Neuronal stem cell (in vitro differentiated cells): ENCODE measurements around the gene PACSIN3.

Experiments
- DNase-seq: peaks from one replicate; pipeline ENCODE4 v3.0.0-alpha.2; 2013; ENCODE audit warnings: low spot score
- H2AFZ ChIP-seq: one replicate; pipeline ENCODE4 v1.6.1; 2013; ENCODE audit warnings: mild to moderate bottlenecking, low read length, inconsistent platforms
- H2AK5ac ChIP-seq: 2 replicates; pipeline ENCODE4 v1.6.1; 2013; ENCODE audit warnings: low read depth, mild to moderate bottlenecking, inconsistent platforms, low read length, moderate library complexity, mixed read lengths
- H2BK120ac ChIP-seq: 2 replicates; pipeline ENCODE4 v1.6.1; 2013; ENCODE audit warnings: low read depth, mild to moderate bottlenecking, inconsistent platforms, low read length, moderate library complexity, mixed read lengths
- H2BK12ac ChIP-seq: one replicate; pipeline ENCODE4 v1.6.1; 2013; ENCODE audit warnings: low read length, inconsistent platforms
- H2BK15ac ChIP-seq: 2 replicates; pipeline ENCODE4 v1.6.1; 2013; ENCODE audit warnings: mild to moderate bottlenecking, low read length, inconsistent platforms, mixed read lengths
- H2BK5ac ChIP-seq: one replicate; pipeline ENCODE4 v1.6.1; 2013; ENCODE audit warnings: inconsistent platforms, mild to moderate bottlenecking, low read length, moderate library complexity
- H3K14ac ChIP-seq: one replicate; pipeline ENCODE4 v1.6.1; 2013; ENCODE audit warnings: low read length, inconsistent platforms
- H3K18ac ChIP-seq: 2 replicates; pipeline ENCODE4 v1.6.1; 2013; ENCODE audit warnings: low read length, inconsistent platforms
- H3K23ac ChIP-seq: 2 replicates; pipeline ENCODE4 v1.6.1; 2013; ENCODE audit warnings: low read depth, mild to moderate bottlenecking, mixed read lengths, low read length, inconsistent platforms; ENCODE audit not compliant: poor library complexity
- H3K27ac ChIP-seq: replicated peaks from 3 replicates; pipeline ENCODE4 v1.5.1; 2013; ENCODE audit warnings: low read length, inconsistent platforms
- H3K27me3 ChIP-seq, 3 experiments: 2 replicates each; pipeline ENCODE4 v1.6.1; 2013; ENCODE audit warnings: low read length in 3 of 3, mild to moderate bottlenecking in 2 of 3, inconsistent platforms in 1 of 3, low read depth in 1 of 3, mixed read lengths in 1 of 3, moderate library complexity in 1 of 3; ENCODE audit not compliant: control insufficient read depth in 3 of 3, insufficient read depth in 3 of 3
- H3K36me3 ChIP-seq, 2 donors: replicated peaks in 1 of 2; 2 replicates each; pipeline ENCODE4 v1.6.1; 2013; ENCODE audit warnings: low read length in 2 of 2; ENCODE audit not compliant: control insufficient read depth in 2 of 2, insufficient read depth in 2 of 2
- H3K4ac ChIP-seq: 2 replicates; pipeline ENCODE4 v1.6.1; 2013; ENCODE audit warnings: inconsistent platforms, mild to moderate bottlenecking, low read length, moderate library complexity
- H3K4me1 ChIP-seq, 2 donors: 1 replicate in 1 of 2; 2 replicates in 1 of 2; pipeline ENCODE4 v1.6.1; 2013; ENCODE audit warnings: low read length in 2 of 2, low read depth in 1 of 2; ENCODE audit not compliant: control insufficient read depth in 2 of 2, insufficient read depth in 1 of 2
- H3K4me2 ChIP-seq: one replicate; pipeline ENCODE4 v1.6.1; 2013; ENCODE audit warnings: mild to moderate bottlenecking, low read length, inconsistent platforms; ENCODE audit not compliant: insufficient read depth, poor library complexity, severe bottlenecking
- H3K4me3 ChIP-seq, 2 donors: 2 replicates each; pipeline ENCODE4 v1.5.1; 2013; ENCODE audit warnings: low read length in 2 of 2, mild to moderate bottlenecking in 2 of 2, inconsistent platforms in 1 of 2, moderate library complexity in 1 of 2
- H3K79me1 ChIP-seq: one replicate; pipeline ENCODE4 v1.6.1; 2013; ENCODE audit warnings: low read depth, mild to moderate bottlenecking, inconsistent platforms, low read length, moderate library complexity
- H3K9ac ChIP-seq: one replicate; pipeline ENCODE4 v1.6.1; 2013; ENCODE audit warnings: mild to moderate bottlenecking, low read depth, low read length, inconsistent platforms; ENCODE audit not compliant: poor library complexity
- H3K9me3 ChIP-seq, 2 donors: replicated peaks in 1 of 2; 2 replicates each; pipeline versions ENCODE3 to v1.6.1; 2013; ENCODE audit warnings: low read length in 2 of 2, mild to moderate bottlenecking in 2 of 2, inconsistent platforms in 1 of 2, low read depth in 1 of 2, mixed read lengths in 1 of 2, moderate library complexity in 1 of 2; ENCODE audit not compliant: control insufficient read depth in 2 of 2, insufficient read depth in 1 of 2
- H4K8ac ChIP-seq: one replicate; pipeline ENCODE4 v1.6.1; 2013; ENCODE audit warnings: low read depth, mild to moderate bottlenecking, inconsistent platforms, low read length, moderate library complexity
- H4K91ac ChIP-seq: one replicate; pipeline ENCODE4 v1.6.1; 2013; ENCODE audit warnings: low read length, low read depth, mild to moderate bottlenecking, inconsistent platforms; ENCODE audit not compliant: poor library complexity
- WGBS, 2 donors: extraction: QIAGEN DNeasy Blood & Tissue Kit; methylation state at CpG; one replicate each; pipeline ENCODE4 v1.1.7; 2013; ENCODE audit warnings: missing lambda C conversion rate in 2 of 2, mixed read lengths in 1 of 2; ENCODE audit not compliant: insufficient read length in 2 of 2, insufficient replicate concordance in 1 of 2; ENCODE audit errors: extremely low coverage in 2 of 2; 5-methylcytosine and 5-hydroxymethylcytosine counted together

PACSIN3 gene

GRCh38 chr11:47188259-47188658, 2.0 kb upstream of the PACSIN3 start:
- Histone ChIP-seq H2AK5ac (no peak overlapping the region), H3K27me3 (peaks cover 5 to 44% (median 39%) of the 10 kb centered on the region in 3 experiments), H3K4me3 (no peak overlapping the region), H2BK12ac (no peak overlapping the region), H3K9ac (no peak overlapping the region), H4K8ac (no peak overlapping the region), H3K36me3 (no peaks in the 10 kb centered on the region), H2BK15ac (no peak overlapping the region), H3K4me1 (peaks cover 9 to 14% of the 10 kb centered on the region in 2 donors), H3K9me3 (no peaks in the 10 kb centered on the region), H3K79me1 (no peaks in the 10 kb centered on the region), H2AFZ (no peak overlapping the region), H3K18ac (no peak overlapping the region), H3K4ac (no peak overlapping the region), H4K91ac (no peak overlapping the region), H3K4me2 (no peak overlapping the region), H2BK120ac (no peak overlapping the region), H3K14ac (no peak overlapping the region), H3K23ac (no peak overlapping the region), H2BK5ac (no peak overlapping the region), H3K27ac (no peak overlapping the region)
- no peak for DNase-seq
- no CpG with 5 or more reads among the region's 1 CpG for WGBS, 2 donors

- H2AFZ ChIP-seq: peak overlapping the region; percentile 97
- peaks cover 5 to 44% (median 39%) of the 10 kb centered on the region in 3 experiments for H3K27me3 ChIP-seq
- H3K27ac ChIP-seq: no peak overlapping the region
- H2BK120ac ChIP-seq: no peak overlapping the region
- WGBS, 2 donors: no CpG with 5 or more reads among the region's 5 CpGs
- no peak overlapping the region for H3K14ac ChIP-seq
- no peak overlapping the region for H2BK15ac ChIP-seq
- no peak for DNase-seq
- no peak overlapping the region for H2BK12ac ChIP-seq
- H3K4me2 ChIP-seq: peak overlapping the region; percentile 87
- H2BK5ac ChIP-seq: no peak overlapping the region
- H3K23ac ChIP-seq: no peak overlapping the region
- no peaks in the 10 kb centered on the region for H3K79me1 ChIP-seq
- H3K4me1 ChIP-seq: peaks cover 9 to 14% of the 10 kb centered on the region in 2 donors
- no peak overlapping the region for H4K91ac ChIP-seq
- H4K8ac ChIP-seq: no peak overlapping the region
- H2AK5ac ChIP-seq: no peak overlapping the region
- H3K9ac ChIP-seq: no peak overlapping the region
- H3K4me3 ChIP-seq: no peak overlapping the region
- no peak overlapping the region for H3K18ac ChIP-seq
- H3K9me3 ChIP-seq: no peaks in the 10 kb centered on the region
- no peaks in the 10 kb centered on the region for H3K36me3 ChIP-seq
- no peak overlapping the region for H3K4ac ChIP-seq
Observed at GRCh38 chr11:47187723-47188122, 1.5 kb upstream of the PACSIN3 start.

- H3K4me3 ChIP-seq: peak overlapping the region; percentile 47 to 76
- H3K23ac ChIP-seq: peak overlapping the region; percentile 93
- peak overlapping the region; percentile 97 for H2AFZ ChIP-seq
- H4K8ac ChIP-seq: no peak overlapping the region
- H3K9ac ChIP-seq: peak overlapping the region; percentile 44
- peak; percentile 40 for DNase-seq
- no CpG with 5 or more reads among the region's 63 CpGs for WGBS, 2 donors
- H2BK120ac ChIP-seq: peak overlapping the region; percentile 63
- H3K14ac ChIP-seq: no peak overlapping the region
- no peak overlapping the region for H2BK5ac ChIP-seq
- H3K4me1 ChIP-seq: peaks cover 9 to 14% of the 10 kb centered on the region in 2 donors
- peaks cover 5 to 44% (median 39%) of the 10 kb centered on the region in 3 experiments for H3K27me3 ChIP-seq
- no peak overlapping the region for H2AK5ac ChIP-seq
- no peaks in the 10 kb centered on the region for H3K36me3 ChIP-seq
- H3K4ac ChIP-seq: no peak overlapping the region
- H3K27ac ChIP-seq: no peak overlapping the region
- H3K9me3 ChIP-seq: no peaks in the 10 kb centered on the region
- peak overlapping the region; percentile 97 for H3K18ac ChIP-seq
- no peak overlapping the region for H2BK15ac ChIP-seq
- peaks cover 1% of the 10 kb centered on the region for H3K79me1 ChIP-seq
- no peak overlapping the region for H2BK12ac ChIP-seq
- peak overlapping the region; percentile 87 for H3K4me2 ChIP-seq
- no peak overlapping the region for H4K91ac ChIP-seq
Observed at GRCh38 chr11:47186700-47187695, 764 bp upstream of the PACSIN3 start.
